GM18508 (cell line): ENCODE results near the gene GPBAR1.
"Not testable (repeated sequence)": the region's sequence is repeated elsewhere in the genome, so short reads cannot be mapped to it uniquely, and the experiment has no call there.

Experiments
- ATAC-seq: cut with Tn5 transposase; IDR thresholded peaks from one replicate; pipeline ENCODE4 v1.9.1; 2021; ENCODE audit warnings: moderate number of reproducible peaks; ENCODE audit not compliant: insufficient read depth, unreplicated experiment

GPBAR1 gene

DNA sequence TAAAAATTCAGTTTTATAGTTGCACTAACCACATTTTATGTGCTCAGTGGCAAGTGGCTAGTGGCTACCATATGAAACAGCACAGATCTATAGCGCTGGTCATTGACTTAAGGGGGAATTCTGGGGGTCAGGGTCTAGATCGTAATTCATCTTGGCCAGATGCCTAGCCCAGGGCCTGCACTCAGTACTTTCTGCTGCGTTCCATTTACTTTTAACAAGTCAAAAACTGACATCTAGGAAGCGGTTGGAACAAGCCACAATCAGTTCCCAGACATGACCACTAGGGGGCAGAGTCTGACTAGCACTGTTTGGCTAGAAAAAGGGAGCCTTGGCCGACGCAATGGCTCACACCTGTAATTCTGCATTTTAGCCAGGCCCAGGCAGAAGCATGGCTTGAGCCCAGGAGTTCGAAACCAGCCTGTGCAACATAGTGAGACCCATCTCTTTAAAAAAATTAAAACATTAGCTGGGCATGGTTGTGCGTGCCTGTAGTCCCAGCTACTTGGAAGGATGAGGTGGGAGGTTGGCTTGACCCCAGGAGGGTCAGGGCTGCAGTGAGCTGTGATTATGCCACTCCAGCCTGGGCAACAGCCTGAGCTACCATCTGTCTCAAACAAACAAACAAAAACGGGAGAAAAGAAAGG is 40.5 kb downstream of the GPBAR1 start:
- ATAC-seq = no peak

DNA sequence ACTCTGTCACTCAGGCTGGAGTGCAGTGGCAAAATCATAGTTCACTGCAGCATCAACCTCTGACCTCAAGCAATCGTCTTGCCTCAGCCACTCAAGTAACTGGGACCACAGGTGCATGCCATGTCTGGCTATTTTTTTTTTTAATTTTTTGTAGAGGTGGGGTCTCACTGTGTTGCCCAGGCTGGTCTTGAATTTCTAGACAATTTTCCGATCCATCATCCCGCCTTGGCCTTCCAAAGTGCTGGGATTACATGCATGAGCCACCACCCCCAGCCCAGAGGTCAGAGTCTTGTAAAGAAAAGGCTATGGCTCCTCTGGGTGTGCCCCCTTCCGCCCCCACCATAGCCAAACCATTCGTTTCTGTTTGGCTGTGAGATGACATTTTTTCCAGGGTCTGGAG is 44.6 kb downstream of the GPBAR1 start:
- no peak for ATAC-seq

DNA sequence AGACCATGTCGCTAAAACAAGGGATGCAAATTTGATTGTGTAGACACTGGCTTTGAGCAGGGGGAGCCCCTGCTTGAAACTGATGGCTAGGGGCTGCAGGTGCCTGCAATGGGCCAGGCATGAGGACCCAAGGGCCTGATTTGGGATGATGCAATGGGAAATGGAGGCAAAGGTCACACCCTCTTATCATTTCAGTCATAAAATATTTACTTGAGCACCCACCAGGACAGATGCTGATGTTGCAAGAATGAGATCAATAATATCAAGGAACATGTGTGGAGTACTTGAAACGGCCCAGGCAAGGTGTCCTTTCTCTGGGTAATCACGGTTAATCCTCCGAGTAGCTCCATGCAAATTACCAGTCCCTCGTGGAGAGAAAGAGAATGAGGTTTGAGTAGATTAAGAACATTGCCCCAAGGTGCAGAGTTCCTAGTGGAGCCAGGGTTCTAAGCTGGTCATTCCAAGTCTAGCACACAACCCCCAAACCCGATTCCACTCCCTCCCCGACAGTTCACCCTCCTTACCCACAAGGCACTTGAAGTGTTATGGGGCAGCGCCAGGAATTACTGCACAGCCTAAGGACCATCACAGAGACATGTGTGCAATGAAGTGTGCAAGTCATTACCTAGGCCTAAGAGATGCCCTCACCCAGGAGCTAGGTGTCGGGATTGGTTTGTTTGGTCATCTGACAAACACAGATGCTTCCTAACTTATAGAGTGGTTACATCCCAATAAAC is 45.5 kb downstream of the GPBAR1 start:
- ATAC-seq = no peak

DNA sequence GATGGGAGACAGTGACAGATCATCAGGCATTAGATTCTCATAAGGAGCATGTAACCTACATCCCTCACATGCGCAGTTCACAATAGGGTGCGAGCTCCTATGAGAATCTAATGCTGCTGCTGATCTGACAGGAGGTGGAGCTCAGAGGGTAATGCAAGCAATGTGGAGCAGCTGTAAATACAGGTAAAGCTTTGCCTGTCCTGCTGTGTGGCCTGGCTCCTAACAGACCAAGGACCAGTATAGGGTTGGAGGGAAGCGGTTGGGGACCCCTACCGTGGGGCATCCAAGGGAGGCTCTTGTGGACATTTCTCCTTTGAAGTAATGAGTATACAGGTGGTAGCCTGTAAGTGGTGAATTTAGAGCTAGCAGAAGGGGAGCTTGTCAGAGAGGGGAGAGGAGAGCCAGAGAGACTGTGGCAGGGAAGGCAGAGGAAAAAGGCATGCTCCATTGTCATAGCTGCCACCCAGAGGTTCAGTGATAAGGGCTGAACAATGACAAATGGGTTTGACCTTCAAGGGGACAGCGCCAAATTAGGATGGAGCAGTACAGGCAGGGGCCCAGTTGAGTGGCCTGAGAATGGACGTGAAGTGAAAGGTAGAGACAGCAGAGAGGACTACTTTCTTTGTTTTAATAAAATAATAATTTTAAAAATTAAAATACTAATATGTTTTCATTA is 46.7 kb downstream of the GPBAR1 start:
- no peak for ATAC-seq

DNA sequence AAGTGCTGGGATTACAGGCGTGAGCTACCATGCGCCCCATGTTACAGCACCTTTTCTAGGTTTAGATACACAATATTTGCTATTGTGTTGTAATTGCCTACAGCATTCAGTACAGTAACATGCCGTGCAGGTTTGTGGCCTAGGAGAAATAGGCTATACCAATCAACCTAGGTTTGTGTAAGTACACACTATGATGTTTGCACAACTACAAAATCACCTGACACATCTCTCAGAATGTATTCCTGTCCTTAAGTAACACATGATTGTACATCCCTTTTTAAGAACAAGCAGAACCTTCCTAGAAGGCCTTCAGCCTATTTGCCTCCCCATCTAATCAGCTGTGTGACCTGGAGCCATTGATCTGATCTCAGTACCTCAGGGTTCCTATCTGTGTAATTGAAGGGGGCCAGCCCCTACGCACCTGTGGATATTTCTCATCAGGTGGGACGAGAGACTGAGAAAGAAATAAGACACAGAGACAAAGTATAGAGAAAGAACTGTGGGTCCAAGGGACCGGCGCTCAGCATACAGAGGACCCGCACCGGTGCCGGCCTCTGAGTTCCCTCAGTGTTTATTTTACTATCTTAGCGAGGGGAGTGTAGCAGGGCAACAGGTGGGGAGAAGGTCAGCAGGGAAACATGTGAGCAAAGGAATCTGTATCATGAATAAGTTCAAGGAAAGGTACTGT is 50.2 kb downstream of the GPBAR1 start:
- no peak for ATAC-seq

DNA sequence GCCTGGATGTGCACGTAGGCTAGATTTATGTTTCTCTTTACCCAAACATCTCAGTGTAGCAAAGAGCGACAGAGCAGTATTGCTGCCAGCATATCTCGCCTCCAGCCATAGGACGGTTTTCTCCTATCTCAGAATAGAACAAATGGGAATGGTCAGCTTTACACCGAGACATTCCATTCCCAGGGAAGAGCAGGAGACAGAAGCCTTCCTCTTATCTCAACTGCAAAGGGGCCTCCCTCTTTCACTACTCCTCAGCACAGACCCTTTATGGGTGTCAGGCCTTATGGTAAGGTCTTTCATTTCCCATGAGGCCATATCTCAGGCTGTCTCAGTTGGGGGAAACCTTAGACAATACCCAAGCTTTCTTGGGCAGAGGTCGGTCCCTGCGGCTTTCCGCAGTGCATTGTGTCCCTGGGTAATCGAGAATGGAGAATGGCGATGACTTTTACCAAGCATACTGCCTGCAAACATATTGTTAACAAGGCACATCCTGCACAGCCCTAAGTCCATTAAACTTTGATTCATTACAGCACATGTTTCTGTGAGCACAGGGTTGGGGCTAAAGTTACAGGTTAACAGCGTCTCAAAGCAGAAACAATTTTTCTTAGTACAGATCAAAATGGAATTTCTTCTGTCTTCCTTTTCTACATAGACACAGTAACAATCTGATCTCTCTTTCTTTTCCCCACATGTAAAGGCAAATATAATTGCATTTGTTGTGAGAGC is 50.9 kb downstream of the GPBAR1 start:
- not testable (repeated sequence) for ATAC-seq

DNA sequence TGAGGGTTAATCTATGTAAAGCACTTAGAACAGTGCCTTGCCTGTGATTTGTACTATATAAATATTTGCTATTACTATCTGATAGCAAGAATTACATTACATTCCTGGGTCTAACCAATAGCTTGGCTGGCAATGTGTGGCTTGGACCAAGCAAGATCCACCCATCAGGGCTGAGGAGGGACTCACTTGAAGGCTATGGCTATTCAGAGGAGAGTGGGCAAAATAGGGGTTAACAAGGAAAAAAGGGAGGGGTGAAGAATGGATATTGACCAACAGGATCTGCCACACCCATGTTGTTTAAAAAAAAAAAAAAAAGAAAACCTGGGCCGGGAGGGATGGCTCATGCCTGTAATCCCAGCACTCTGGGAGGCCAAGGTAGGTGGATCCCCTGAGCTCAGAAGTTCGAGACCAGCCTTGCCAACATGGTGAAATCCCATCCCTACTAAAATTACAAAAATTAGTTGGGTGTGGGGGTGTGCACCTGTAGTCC is 51.5 kb downstream of the GPBAR1 start:
- ATAC-seq = no peak

DNA sequence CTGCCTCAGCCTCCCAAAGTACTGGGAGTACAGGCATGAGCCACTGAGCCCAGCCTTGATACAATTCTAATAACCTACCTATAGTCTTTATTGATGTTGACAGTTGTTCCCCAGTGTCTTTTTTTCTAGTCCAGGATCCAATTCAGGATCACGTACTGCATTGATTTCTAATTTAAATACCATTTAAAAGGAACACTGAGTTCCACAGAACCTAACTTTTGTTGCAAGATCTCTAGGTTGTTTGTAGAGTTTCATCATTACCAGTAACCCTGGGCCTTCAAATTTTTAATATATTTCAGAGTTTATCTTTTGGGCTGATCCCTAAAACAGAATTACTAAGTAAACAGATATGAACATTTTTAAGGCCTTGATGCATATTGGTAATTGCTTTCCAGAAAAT is 52.5 kb downstream of the GPBAR1 start:
- ATAC-seq = no peak
